Trophoblast cell (in vitro differentiated cells and primary cell): ENCODE measurements around the gene PRAMEF12.
A peak's percentile ranks its signal among the peaks of the same experiment; 100 is the strongest.

ENCODE experiments used
- DNase-seq, 2 donors: peaks; one replicate each; pipeline ENCODE4 v3.0.0-alpha.2; 2016
- H2AFZ ChIP-seq: 2 replicates; pipeline ENCODE4 v1.6.1; 2013; ENCODE audit warnings: low read length, moderate library complexity, mild to moderate bottlenecking; ENCODE audit not compliant: insufficient read depth, poor library complexity
- H2AK5ac ChIP-seq: 2 replicates; pipeline ENCODE4 v1.6.1; 2013; ENCODE audit warnings: mild to moderate bottlenecking, low read length
- H2BK120ac ChIP-seq: 2 replicates; pipeline ENCODE4 v1.6.1; 2013; ENCODE audit warnings: low read length, mild to moderate bottlenecking, moderate library complexity; ENCODE audit not compliant: insufficient read depth, poor library complexity
- H2BK12ac ChIP-seq: 2 replicates; pipeline ENCODE4 v1.6.1; 2013; ENCODE audit warnings: mild to moderate bottlenecking, low read length, moderate library complexity
- H2BK5ac ChIP-seq: 2 replicates; pipeline ENCODE4 v1.6.1; 2013; ENCODE audit warnings: low read length, low read depth, moderate library complexity, mild to moderate bottlenecking; ENCODE audit not compliant: poor library complexity
- H3K14ac ChIP-seq: 2 replicates; pipeline ENCODE4 v1.6.1; 2013; ENCODE audit warnings: mild to moderate bottlenecking, low read length
- H3K18ac ChIP-seq: 2 replicates; pipeline ENCODE4 v1.6.1; 2013; ENCODE audit warnings: mild to moderate bottlenecking, low read length
- H3K23ac ChIP-seq: 2 replicates; pipeline ENCODE4 v1.6.1; 2013; ENCODE audit warnings: low read length
- H3K27ac ChIP-seq: 2 replicates; pipeline ENCODE4 v1.5.1; 2013; ENCODE audit warnings: low read depth, mild to moderate bottlenecking, inconsistent platforms, low read length, moderate library complexity
- H3K27me3 ChIP-seq: 2 replicates; pipeline ENCODE4 v1.6.1; 2013; ENCODE audit warnings: inconsistent platforms, mild to moderate bottlenecking, low read length, moderate library complexity; ENCODE audit not compliant: insufficient read depth
- H3K36me3 ChIP-seq, 2 experiments: 1 replicate in 1 of 2; 2 replicates in 1 of 2; pipeline ENCODE4 v1.6.1; 2013; ENCODE audit warnings: low read length in 2 of 2, mild to moderate bottlenecking in 2 of 2, moderate library complexity in 1 of 2; ENCODE audit not compliant: insufficient read depth in 2 of 2, control insufficient read depth in 1 of 2
- H3K4ac ChIP-seq: 2 replicates; pipeline ENCODE4 v1.6.1; 2013; ENCODE audit warnings: low read depth, mild to moderate bottlenecking, low read length, moderate library complexity
- H3K4me1 ChIP-seq, 2 experiments: 1 replicate in 1 of 2; 2 replicates in 1 of 2; pipeline ENCODE4 v1.6.1; 2013; ENCODE audit warnings: low read length in 2 of 2, mild to moderate bottlenecking in 2 of 2, moderate library complexity in 1 of 2; ENCODE audit not compliant: insufficient read depth in 2 of 2, control insufficient read depth in 1 of 2
- H3K4me2 ChIP-seq: 2 replicates; pipeline ENCODE4 v1.6.1; 2013; ENCODE audit warnings: inconsistent platforms, mild to moderate bottlenecking, low read length, moderate library complexity
- H3K4me3 ChIP-seq: 2 replicates; pipeline ENCODE4 v1.5.1; 2013; ENCODE audit warnings: mild to moderate bottlenecking, low read depth, low read length, inconsistent platforms
- H3K79me1 ChIP-seq: one replicate; pipeline ENCODE4 v1.6.1; 2013; ENCODE audit warnings: low read length
- H3K79me2 ChIP-seq: 2 replicates; pipeline ENCODE4 v1.6.1; 2013; ENCODE audit warnings: low read length, mild to moderate bottlenecking; ENCODE audit not compliant: control insufficient read depth, insufficient read depth, poor library complexity
- H3K9ac ChIP-seq: 2 replicates; pipeline ENCODE4 v1.6.1; 2013; ENCODE audit warnings: mild to moderate bottlenecking, low read length
- H3K9me3 ChIP-seq: 2 replicates; pipeline ENCODE4 v1.6.1; 2013; ENCODE audit warnings: low read depth, mild to moderate bottlenecking, control low read depth, inconsistent platforms, low read length; ENCODE audit not compliant: insufficient read depth
- H4K12ac ChIP-seq: 2 replicates; pipeline ENCODE4 v1.6.1; 2013; ENCODE audit warnings: low read depth, mild to moderate bottlenecking, low read length, moderate library complexity
- H4K8ac ChIP-seq: 2 replicates; pipeline ENCODE4 v1.6.1; 2013; ENCODE audit warnings: low read depth, mild to moderate bottlenecking, low read length, moderate library complexity
- H4K91ac ChIP-seq: one replicate; pipeline ENCODE4 v1.6.1; 2013; ENCODE audit warnings: low read depth, mild to moderate bottlenecking, low read length, moderate library complexity
- WGBS: extraction: QIAGEN DNeasy Blood & Tissue Kit; methylation state at CpG from one replicate; pipeline ENCODE4 v1.1.7; 2013; ENCODE audit warnings: missing lambda C conversion rate; ENCODE audit not compliant: insufficient read length, insufficient coverage; ENCODE audit errors: extremely low coverage; 5-methylcytosine and 5-hydroxymethylcytosine counted together

PRAMEF12 gene

DNA sequence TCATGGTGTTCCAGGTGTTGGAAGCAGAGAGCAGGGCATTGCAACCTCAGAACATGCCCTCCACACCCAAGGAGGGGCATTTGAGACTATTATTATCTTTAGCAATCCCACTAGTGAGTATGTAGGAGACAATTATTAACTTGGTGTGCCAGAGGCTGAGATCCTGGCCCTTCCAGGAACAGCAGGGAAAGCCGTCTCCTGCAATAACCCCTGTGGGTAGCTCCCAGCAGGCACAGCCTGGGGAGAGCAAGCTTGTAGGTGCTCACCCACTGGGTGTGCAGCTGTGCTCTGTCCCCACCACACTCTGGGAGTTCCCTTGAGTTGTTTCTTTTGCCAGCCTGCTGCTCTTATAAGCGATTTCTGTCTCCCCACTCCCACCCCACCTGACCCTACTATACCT lies 17.3 kb upstream of the PRAMEF12 start:
- Histone ChIP-seq H3K27ac (no peak overlapping the region), H3K9ac (no peak overlapping the region), H2BK5ac (no peak overlapping the region), H3K18ac (no peak overlapping the region), H3K79me1 (no peaks in the 10 kb centered on the region), H3K4me2 (no peak overlapping the region), H4K12ac (no peak overlapping the region), H3K9me3 (no peaks in the 10 kb centered on the region), H3K79me2 (no peaks in the 10 kb centered on the region), H4K91ac (no peak overlapping the region), H4K8ac (no peak overlapping the region), H2BK12ac (no peak overlapping the region), H3K4ac (no peak overlapping the region), H2BK120ac (no peak overlapping the region), H3K4me3 (no peak overlapping the region), H3K36me3 (no peaks in the 10 kb centered on the region), H3K27me3 (no peaks in the 10 kb centered on the region), H2AK5ac (no peak overlapping the region), H3K4me1 (peaks cover 0 to 4% of the 10 kb centered on the region in 2 experiments), H2AFZ (no peak overlapping the region), H3K14ac (no peak overlapping the region), H3K23ac (no peak overlapping the region)
- peak in 1 of 2 donors; percentile 7 for DNase-seq
- WGBS = no CpG with 5 or more reads among the region's 2 CpGs

- Histone ChIP-seq H4K91ac (no peak overlapping the region), H3K23ac (no peak overlapping the region), H3K79me2 (no peaks in the 10 kb centered on the region), H3K9ac (no peak overlapping the region), H2BK5ac (no peak overlapping the region), H3K9me3 (no peaks in the 10 kb centered on the region), H2BK12ac (no peak overlapping the region), H4K12ac (no peak overlapping the region), H2AFZ (no peak overlapping the region), H3K36me3 (no peaks in the 10 kb centered on the region), H2AK5ac (no peak overlapping the region), H3K4me1 (peaks cover 0 to 4% of the 10 kb centered on the region in 2 experiments), H3K79me1 (no peaks in the 10 kb centered on the region), H2BK120ac (no peak overlapping the region), H3K18ac (no peak overlapping the region), H3K27me3 (no peaks in the 10 kb centered on the region), H3K4me3 (no peak overlapping the region), H3K27ac (no peak overlapping the region), H3K4me2 (no peak overlapping the region), H3K4ac (no peak overlapping the region), H3K14ac (no peak overlapping the region), H4K8ac (no peak overlapping the region)
- DNase-seq = peak in 1 of 2 donors; percentile 14
- no CpG with 5 or more reads among the region's 6 CpGs for WGBS
These were observed 16.6 kb upstream of the PRAMEF12 start for GRCh38 chr1:12756768-12757413.

- no peaks in the 10 kb centered on the region for H3K79me2 ChIP-seq
- no peak overlapping the region for H3K14ac ChIP-seq
- no peak overlapping the region for H3K27ac ChIP-seq
- no CpG with 5 or more reads among the region's 6 CpGs for WGBS
- H3K4me2 ChIP-seq = no peak overlapping the region
- H3K27me3 ChIP-seq = no peaks in the 10 kb centered on the region
- no peak overlapping the region for H3K9ac ChIP-seq
- no peak overlapping the region for H2AK5ac ChIP-seq
- no peak overlapping the region for H4K91ac ChIP-seq
- H3K4ac ChIP-seq = no peak overlapping the region
- no peak overlapping the region for H2BK5ac ChIP-seq
- no peak overlapping the region for H2BK120ac ChIP-seq
- no peak overlapping the region for H3K18ac ChIP-seq
- peak; percentile 98 to 99 for DNase-seq
- H3K36me3 ChIP-seq = no peaks in the 10 kb centered on the region
- H3K4me1 ChIP-seq = peaks cover 0 to 4% of the 10 kb centered on the region in 2 experiments
- no peak overlapping the region for H3K4me3 ChIP-seq
- H3K79me1 ChIP-seq = no peaks in the 10 kb centered on the region
- no peak overlapping the region for H3K23ac ChIP-seq
- no peak overlapping the region for H4K12ac ChIP-seq
- H2BK12ac ChIP-seq = no peak overlapping the region
- H3K9me3 ChIP-seq = no peaks in the 10 kb centered on the region
- no peak overlapping the region for H4K8ac ChIP-seq
- H2AFZ ChIP-seq = no peak overlapping the region
These were observed 15.7 kb upstream of the PRAMEF12 start for GRCh38 chr1:12757836-12758235.

DNA sequence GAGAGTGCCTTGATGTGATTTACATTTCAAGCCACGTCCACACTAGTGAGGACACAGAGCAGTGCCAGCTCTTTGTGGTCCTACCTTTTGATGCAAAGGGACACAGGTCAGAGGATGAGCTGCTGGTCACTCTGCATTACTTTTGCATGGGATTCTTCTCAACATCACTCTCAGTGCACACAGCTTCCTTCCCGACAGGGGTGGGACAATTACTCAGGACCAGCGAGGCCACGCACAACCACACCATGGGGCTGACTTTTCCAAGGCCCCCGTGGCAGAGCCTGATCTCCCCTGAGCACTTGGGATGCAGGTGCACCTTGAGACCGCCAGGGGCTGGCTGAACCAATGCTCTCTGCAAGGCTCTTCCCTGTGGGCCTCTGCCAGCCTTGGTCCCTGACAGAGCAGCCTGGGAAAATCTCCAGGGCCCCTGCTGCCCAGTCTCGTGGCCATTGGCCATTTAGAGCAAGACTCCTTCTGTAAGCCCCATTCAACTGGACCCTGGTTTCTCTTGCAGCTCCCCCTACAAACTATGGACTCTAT lies 13.2 kb upstream of the PRAMEF12 start:
- H3K9me3 ChIP-seq = no peaks in the 10 kb centered on the region
- H3K9ac ChIP-seq = no peak overlapping the region
- no peak overlapping the region for H3K4me2 ChIP-seq
- no peak overlapping the region for H2AFZ ChIP-seq
- no peaks in the 10 kb centered on the region for H3K27me3 ChIP-seq
- no peak overlapping the region for H4K8ac ChIP-seq
- no CpG with 5 or more reads among the region's 7 CpGs for WGBS
- no peak overlapping the region for H3K27ac ChIP-seq
- peak in 1 of 2 donors; percentile 25 for DNase-seq
- H2BK120ac ChIP-seq = no peak overlapping the region
- no peak overlapping the region for H3K18ac ChIP-seq
- H3K79me2 ChIP-seq = no peaks in the 10 kb centered on the region
- H2BK12ac ChIP-seq = no peak overlapping the region
- H3K36me3 ChIP-seq = no peaks in the 10 kb centered on the region
- peaks cover 0 to 4% of the 10 kb centered on the region in 2 experiments for H3K4me1 ChIP-seq
- no peak overlapping the region for H4K91ac ChIP-seq
- no peak overlapping the region for H3K14ac ChIP-seq
- no peaks in the 10 kb centered on the region for H3K79me1 ChIP-seq
- no peak overlapping the region for H2AK5ac ChIP-seq
- no peak overlapping the region for H3K23ac ChIP-seq
- H2BK5ac ChIP-seq = no peak overlapping the region
- H3K4ac ChIP-seq = no peak overlapping the region
- no peak overlapping the region for H3K4me3 ChIP-seq
- no peak overlapping the region for H4K12ac ChIP-seq
